TTC549 (cell line): Measurements from ENCODE around the gene LSAMP.

Experiments used
- FAIRE-seq: peaks from 2 replicates; lab custom pipeline; 2012; peaks lifted over from hg19 to GRCh38; lab: Jason Lieb, UNC

Gene LSAMP

GRCh38 chr3:115937054-115937453 is 508.2 kb downstream of the LSAMP start:
- FAIRE-seq = no peak

DNA sequence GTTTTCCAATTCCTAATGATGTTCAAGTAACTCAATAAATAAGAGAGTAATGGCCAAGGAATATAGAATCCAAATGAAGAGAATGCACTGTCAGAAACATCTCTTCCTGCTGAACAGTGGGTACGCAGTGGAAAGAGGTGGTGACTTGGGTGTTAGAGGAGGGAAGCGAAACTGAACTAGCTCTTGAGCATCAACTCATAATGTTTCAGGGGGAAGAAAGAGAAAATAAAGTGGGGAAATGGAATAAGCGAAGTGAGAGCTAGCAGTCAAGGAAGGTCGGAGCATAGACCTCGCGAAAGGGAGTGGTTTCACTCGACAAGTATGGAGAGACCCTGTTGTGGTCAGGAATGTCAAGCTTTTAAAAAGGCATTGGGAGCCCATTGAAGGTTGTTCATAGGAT is 512.5 kb downstream of the LSAMP start:
- no peak for FAIRE-seq

DNA sequence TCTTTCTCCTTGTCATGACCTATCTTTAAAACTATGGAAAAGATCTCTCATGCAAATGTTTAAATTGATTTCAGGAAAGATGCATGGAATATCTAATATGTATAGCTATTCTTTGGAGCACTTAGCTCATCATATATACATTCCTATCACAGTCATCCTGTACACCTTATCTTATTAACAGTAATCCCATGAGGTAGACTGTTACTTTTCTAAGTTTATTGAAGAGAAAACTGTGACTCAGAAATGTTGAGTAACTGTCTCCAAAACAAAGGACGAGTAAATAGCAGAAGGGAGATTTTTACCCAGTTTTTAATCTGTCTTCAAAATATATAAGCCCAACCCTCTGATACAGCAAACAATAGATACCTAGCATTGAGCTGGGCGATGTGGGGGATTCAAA is 513.7 kb downstream of the LSAMP start:
- no peak for FAIRE-seq

DNA sequence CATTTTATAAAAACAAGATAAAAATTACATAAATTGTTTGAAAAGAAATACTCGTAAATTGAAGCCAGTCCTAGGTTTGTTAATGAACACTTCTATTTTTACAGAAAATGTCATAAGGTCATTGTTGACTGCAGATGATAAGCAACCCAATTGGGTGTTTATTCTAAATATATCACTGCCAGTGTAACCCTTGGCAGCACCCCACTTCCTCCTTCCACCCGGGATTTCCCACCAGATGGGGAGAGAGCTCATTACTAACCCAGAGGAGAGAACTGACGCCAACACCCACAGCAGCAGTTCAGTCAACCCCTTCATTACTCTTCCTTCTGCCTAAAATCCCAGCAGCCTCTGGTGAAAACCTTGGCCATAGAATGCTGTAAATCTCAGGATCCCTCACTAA is 514.4 kb downstream of the LSAMP start:
- FAIRE-seq = no peak

DNA sequence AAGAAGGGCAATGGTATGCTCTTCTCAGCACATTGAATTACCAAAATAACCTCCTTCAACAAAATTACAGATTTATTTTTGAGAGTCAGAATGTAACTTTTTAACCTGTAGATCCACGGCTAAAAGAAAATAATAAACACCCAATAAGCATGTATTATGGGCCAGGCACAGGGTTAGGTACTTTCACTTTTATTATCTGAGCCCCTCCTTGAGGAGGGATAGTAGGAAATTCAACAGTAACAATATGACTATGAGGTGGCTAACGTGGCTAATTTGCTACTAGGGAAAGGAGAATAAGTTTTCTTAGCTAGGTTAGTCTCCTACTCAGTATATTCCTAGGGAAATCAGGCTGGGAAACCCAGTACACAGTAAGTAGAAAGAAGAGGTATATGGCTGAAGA is 515.1 kb downstream of the LSAMP start:
- FAIRE-seq = no peak

DNA sequence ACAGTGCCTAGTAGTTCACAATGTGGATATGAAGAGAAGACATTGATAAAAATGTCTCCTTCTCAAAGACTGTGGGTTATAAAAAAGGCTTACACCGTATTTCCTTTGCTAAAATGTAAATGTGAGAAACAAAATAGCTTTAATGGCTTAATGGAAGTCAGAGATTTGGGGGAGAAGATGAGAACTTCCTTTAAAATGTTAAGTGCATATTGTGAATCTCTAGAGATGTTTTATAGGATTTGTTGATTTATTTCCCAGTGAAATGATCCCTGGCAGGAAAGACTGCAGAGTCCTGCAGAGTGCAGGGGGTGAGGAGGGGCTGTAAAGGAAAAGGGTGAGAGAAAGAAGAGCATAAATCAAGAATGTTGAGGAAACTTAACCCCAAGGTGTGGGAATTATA is 516.9 kb downstream of the LSAMP start:
- no peak for FAIRE-seq

DNA sequence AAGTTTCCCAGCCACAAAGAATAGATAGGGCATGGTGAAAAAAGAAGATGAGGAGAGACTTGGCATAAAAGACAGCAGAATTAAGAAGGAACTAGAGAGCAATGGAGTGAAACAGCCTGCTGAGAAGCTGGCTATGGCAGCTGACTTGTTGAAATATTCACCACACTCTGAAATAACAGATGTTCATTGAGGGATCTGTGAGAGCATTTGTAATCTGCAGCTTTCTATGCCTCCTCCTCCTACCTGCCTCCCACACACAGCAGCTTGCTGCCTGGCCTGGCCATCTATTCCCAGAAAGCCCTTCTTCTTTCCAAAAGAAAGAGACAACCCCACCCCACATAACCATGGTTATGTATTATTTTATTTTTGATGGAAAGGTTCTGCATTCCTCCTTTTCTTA is 518.1 kb downstream of the LSAMP start:
- FAIRE-seq = no peak

- no peak for FAIRE-seq
These were observed 522.5 kb downstream of the LSAMP start for GRCh38 chr3:115922681-115923347.

DNA sequence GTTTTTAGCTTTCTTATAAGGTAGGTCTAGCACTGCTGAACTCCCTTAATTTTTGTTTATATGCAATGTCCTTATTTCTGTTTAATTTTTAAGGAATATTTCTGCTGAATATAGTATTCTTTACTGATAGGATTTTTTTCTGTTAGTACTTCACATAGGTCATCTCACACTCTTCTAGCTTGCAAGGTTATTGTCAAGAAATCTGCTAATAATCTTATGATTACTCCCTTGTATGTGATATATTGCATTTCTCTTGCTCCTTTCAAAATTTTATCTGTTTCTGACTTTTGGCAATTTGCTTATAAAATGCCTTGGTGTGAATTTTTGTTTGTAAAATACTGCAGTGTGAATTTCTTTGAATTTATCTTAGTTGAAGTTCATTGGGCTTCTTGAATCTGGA is 523.6 kb downstream of the LSAMP start:
- FAIRE-seq = no peak

DNA sequence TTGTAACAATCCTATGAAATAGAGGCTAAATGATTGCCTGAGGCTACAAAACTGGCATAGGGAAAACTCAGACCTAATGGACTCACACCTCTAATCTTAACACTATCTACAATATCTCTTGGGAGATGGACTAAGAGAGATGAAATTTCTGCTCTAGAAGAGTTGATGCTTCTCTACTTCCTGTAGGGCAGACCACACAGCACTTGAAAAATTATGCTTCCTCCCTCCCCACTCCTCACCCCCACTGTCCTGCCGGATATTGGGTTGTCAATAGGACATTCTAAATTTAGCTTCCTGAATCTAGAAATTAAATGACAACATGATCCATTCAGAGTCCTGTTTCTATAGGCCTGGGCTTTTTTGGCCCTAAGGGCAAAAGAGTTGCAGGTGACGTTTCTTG is 526.4 kb downstream of the LSAMP start:
- no peak for FAIRE-seq

DNA sequence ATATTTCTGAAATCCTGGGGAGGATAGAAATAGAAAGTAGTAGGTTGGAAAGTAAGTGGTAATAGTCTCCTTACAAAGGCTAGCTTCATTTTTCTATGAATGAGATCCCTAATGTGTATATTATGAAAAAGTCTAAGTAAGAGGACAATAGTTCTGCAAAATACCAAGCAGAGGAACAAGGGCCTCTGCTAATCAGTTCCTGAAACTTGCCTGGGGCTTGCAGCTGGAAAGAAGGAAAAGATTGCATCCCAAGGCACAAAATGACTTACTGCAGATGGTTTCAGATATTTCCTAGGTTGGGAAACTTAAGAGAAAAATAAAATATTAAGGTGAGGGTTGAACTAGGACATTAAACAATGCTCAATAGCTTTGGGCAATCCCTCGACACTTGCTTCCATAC is 528.4 kb downstream of the LSAMP start:
- no peak for FAIRE-seq

DNA sequence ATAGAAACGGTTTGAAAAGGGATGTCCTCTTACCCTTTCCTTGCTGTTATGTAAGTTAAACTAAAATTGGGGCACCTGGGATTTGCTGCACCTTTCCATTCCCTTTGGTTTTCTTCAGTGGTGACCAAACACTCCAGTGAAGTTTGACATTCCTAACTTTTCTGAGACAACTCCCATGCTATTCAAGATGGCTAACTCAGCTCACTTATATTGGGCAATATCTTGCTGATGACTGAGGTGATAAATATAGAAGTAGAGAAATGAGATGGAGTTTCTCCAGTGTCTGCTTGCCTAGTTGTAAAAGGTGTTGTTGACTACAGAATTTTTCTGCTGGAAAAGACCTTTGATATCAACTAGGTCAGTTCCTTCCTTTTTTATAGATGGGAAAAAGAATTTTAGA is 530.2 kb downstream of the LSAMP start:
- FAIRE-seq = no peak

DNA sequence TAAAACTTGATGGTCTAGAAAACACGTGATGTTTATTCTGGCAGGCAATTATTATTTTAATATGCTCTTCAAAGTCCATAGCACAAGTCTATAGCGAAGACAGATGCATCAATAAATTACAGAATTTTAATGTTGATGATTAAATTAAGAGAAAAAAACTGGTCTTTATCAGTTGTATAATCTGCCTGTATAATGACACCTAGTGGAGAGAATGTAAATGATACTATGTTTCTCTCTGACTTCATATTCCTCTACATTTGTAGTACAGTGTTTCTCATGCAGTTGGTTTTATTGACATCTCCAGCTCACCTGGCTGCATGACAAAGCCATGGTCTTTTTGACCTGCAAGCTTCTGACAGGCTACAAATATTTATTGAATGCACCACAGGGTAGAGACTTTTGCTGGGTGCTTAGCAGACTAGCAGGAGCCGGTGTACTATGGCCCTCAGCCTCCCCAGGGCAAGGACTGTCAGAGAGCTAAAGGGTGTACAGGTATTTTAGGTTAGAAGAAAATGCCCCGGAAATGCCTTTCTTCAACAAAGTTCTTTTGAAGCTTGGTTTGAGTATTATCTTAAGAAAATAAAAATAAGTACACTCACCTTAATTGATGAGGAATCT is 532.1 kb downstream of the LSAMP start:
- no peak for FAIRE-seq

- no peak for FAIRE-seq
These were observed 532.9 kb downstream of the LSAMP start for GRCh38 chr3:115912372-115912771.

- FAIRE-seq = no peak
These were observed 539.4 kb downstream of the LSAMP start for GRCh38 chr3:115905871-115906270.

DNA sequence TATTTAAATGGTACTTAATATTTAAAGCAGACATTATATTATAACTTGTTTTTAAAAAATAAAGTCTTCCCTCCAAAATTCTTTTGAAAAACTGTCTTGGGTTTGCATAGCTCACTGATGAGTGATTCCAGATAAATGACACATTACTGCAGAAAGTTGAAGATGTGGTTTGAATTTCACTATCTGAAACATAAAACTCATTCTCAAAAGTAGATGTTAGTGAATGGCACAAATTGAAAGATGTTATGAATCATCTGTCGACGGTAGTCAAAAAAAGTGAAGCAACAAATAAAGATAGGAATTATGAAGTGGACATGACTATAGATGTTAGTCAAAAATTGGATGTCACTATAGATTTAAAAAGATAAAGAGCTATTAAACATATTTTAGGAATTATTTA is 541.4 kb downstream of the LSAMP start:
- no peak for FAIRE-seq

GRCh38 chr3:115901008-115901407 is 544.3 kb downstream of the LSAMP start:
- no peak for FAIRE-seq

DNA sequence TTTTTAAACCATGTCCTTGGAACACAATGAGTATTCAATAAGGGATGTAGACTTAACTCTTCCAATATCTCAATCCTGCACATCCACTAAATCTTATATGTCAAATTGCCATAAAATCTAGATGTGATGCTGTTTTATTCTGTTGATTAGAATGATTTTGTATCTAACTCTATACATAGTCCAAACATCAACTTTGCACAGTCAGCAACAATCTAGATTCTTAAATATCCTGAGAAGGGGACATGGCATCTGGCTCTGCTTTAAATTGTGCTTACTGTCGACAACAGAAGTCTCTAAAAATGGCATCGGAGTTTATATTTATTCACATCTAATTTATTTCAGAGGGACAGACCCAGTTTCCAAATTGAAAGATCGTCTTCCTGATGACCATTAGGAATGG is 545.8 kb downstream of the LSAMP start:
- no peak for FAIRE-seq

DNA sequence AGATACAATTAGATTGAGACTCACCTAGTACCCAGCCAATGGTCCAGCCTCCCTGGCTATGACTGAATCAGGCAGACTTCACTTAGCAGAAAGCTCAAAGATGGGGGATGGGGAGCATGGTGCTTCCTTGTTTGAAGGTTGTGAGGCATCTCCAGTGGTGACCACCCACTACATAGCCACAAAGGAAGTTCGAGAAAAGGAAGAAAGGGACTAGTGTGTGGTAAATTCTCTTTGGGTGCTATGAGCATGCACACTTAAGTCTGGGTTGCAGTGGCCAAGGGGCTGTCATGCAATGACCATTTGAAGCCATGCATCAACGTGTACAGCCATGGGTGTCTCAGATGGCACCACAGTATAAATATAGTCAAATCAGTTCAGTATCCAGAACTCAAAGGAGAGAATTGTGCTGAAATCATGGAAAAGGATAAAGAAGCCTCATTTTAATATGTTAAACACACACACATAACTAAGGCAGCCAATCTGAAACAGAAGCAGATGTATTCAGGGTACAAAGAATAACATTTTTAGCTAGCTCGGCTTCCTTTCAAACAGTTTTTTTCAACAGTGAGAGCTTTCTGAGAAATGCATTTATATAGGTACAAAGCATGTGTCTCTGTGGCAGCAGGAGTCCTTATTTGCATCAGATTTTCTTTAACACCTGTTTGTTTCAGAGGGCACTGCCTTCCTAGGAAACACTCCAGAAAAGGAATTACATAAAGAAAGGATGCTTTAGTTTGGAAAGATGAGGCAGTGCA is 546.5 kb downstream of the LSAMP start:
- FAIRE-seq = no peak

DNA sequence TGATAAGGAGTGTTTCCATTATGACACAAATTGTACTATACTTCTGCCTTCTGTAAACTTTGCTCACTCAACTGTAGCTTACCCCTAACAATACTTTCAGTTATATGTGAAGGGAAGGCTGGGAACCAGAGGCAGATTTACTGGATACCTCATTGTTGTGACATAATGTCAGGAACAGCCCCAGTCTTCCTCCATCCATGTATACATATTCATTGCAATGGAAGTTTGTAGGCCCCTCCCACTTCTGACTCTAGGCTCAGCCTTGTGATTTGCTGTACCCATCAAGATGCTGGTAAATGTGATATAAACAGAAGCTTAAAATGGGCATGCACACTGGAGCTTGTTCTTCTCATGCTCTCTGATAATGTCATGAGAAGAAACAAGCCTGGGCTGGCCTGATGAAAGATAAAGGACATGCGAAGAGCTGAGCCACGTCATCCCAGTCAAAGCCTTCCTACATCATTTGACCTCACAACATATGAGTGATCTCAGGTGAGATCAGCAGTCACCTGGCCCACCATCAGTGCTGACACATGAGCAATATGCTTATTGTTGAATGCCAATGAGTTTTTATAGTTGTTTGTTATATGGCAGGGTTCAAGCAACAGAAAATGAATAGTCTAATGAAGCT is 554.2 kb downstream of the LSAMP start:
- no peak for FAIRE-seq

DNA sequence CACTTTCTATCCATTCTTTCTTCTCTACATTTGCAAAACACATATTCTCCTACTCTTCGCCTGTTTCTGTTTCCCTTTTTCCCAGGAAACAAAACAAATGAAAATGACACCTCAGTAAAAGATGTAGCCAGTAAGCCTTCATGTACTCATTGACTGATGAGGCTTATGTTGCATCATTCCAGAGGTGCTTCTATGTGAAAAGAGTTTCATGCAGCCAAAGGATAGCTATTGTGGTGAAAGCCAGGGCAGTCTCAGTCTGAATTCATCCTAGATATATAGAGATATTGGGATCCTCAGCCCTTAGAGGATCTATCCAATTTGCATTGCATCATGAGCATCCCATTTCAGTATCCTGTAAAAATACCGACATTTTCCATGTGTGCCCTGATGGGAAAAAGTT is 554.7 kb downstream of the LSAMP start:
- no peak for FAIRE-seq

- no peak for FAIRE-seq
These were observed 559.7 kb downstream of the LSAMP start for GRCh38 chr3:115885621-115886020.

DNA sequence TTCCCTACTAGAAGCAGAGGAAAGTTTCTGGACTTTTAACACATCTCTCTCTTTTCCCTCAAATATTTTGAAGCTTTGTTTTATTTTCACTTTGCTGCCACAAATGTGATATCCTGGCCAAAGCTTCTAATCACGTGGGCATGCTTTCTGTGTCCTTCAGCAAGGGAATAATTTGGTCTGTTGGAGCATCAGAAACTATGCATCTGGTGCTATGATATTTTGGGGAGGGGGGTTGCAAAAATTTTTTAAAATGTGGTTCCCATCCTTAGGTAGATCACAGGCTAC is 567.7 kb downstream of the LSAMP start:
- FAIRE-seq = no peak
